NOMO-1 (cell line): ENCODE measurements around the gene SLC9A3.
"Not testable (repeated sequence)": the region's sequence is repeated elsewhere in the genome, so short reads cannot be mapped to it uniquely, and the experiment has no call there.

ENCODE experiments used
- DNase-seq, 2 experiments: peaks; one replicate each; lab custom pipeline; 2025; ENCODE audit not compliant: unreplicated experiment in 2 of 2; lab: John Stamatoyannopoulos, UW

SLC9A3 gene

GRCh38 chr5:492314-492893 is 31.8 kb downstream of the SLC9A3 start:
- no peak for DNase-seq

- no peak for DNase-seq
Measured at GRCh38 chr5:491856-492155, 32.4 kb downstream of the SLC9A3 start.

GRCh38 chr5:491119-491855 is 33.0 kb downstream of the SLC9A3 start:
- DNase-seq, result no peak

- DNase-seq, result no peak
Measured at GRCh38 chr5:490116-491106, 33.8 kb downstream of the SLC9A3 start.

- DNase-seq, result no peak
Measured at GRCh38 chr5:489689-490080, 34.6 kb downstream of the SLC9A3 start.

GRCh38 chr5:488744-489688 is 35.2 kb downstream of the SLC9A3 start:
- no peak for DNase-seq

GRCh38 chr5:488241-488640 is 36.0 kb downstream of the SLC9A3 start:
- DNase-seq, result no peak

- not testable (repeated sequence) for DNase-seq
Measured at GRCh38 chr5:486597-486996, 37.7 kb downstream of the SLC9A3 start.

GRCh38 chr5:485946-486491 is 38.2 kb downstream of the SLC9A3 start:
- DNase-seq, result peak; percentile 96 to 98

GRCh38 chr5:485113-485945 is 38.9 kb downstream of the SLC9A3 start:
- DNase-seq, result no peak

- DNase-seq, result no peak
Measured at GRCh38 chr5:484556-484955, 39.7 kb downstream of the SLC9A3 start.

- peak; percentile 49 to 75 for DNase-seq
Measured at GRCh38 chr5:483434-484140, 40.7 kb downstream of the SLC9A3 start.

GRCh38 chr5:483011-483410 is 41.2 kb downstream of the SLC9A3 start:
- no peak for DNase-seq

GRCh38 chr5:482506-482905 is 41.7 kb downstream of the SLC9A3 start:
- no peak for DNase-seq

- peak in 1 of 2 experiments; percentile 28 for DNase-seq
Measured at GRCh38 chr5:482021-482420, 42.2 kb downstream of the SLC9A3 start.

- no peak for DNase-seq
Measured at GRCh38 chr5:481347-481746, 42.9 kb downstream of the SLC9A3 start.

GRCh38 chr5:479566-480319 is 44.5 kb downstream of the SLC9A3 start:
- no peak for DNase-seq

- DNase-seq, result no peak
Measured at GRCh38 chr5:478982-479535, 45.2 kb downstream of the SLC9A3 start.
